K562 treated with DMSO at 1 percent for 12 hours (cell line): ENCODE data around the gene HERC4. TPM values are rescaled to one million over a fixed set of nuclear protein-coding genes. Genes with fewer than 3 reads are reported as not detected.

Experiments
- total RNA-seq: library from RNA; unstranded; fragments of 300-600 nt; gene quantifications from 2 replicates; pipeline ENCODE4 v1.2.3, GENCODE V29; 2022; ENCODE audit not compliant: insufficient read depth

The HERC4 gene, protein sequence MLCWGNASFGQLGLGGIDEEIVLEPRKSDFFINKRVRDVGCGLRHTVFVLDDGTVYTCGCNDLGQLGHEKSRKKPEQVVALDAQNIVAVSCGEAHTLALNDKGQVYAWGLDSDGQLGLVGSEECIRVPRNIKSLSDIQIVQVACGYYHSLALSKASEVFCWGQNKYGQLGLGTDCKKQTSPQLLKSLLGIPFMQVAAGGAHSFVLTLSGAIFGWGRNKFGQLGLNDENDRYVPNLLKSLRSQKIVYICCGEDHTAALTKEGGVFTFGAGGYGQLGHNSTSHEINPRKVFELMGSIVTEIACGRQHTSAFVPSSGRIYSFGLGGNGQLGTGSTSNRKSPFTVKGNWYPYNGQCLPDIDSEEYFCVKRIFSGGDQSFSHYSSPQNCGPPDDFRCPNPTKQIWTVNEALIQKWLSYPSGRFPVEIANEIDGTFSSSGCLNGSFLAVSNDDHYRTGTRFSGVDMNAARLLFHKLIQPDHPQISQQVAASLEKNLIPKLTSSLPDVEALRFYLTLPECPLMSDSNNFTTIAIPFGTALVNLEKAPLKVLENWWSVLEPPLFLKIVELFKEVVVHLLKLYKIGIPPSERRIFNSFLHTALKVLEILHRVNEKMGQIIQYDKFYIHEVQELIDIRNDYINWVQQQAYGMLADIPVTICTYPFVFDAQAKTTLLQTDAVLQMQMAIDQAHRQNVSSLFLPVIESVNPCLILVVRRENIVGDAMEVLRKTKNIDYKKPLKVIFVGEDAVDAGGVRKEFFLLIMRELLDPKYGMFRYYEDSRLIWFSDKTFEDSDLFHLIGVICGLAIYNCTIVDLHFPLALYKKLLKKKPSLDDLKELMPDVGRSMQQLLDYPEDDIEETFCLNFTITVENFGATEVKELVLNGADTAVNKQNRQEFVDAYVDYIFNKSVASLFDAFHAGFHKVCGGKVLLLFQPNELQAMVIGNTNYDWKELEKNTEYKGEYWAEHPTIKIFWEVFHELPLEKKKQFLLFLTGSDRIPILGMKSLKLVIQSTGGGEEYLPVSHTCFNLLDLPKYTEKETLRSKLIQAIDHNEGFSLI
- total RNA-seq: 10.6 and 29.7 TPM in 2 replicates

DNA sequence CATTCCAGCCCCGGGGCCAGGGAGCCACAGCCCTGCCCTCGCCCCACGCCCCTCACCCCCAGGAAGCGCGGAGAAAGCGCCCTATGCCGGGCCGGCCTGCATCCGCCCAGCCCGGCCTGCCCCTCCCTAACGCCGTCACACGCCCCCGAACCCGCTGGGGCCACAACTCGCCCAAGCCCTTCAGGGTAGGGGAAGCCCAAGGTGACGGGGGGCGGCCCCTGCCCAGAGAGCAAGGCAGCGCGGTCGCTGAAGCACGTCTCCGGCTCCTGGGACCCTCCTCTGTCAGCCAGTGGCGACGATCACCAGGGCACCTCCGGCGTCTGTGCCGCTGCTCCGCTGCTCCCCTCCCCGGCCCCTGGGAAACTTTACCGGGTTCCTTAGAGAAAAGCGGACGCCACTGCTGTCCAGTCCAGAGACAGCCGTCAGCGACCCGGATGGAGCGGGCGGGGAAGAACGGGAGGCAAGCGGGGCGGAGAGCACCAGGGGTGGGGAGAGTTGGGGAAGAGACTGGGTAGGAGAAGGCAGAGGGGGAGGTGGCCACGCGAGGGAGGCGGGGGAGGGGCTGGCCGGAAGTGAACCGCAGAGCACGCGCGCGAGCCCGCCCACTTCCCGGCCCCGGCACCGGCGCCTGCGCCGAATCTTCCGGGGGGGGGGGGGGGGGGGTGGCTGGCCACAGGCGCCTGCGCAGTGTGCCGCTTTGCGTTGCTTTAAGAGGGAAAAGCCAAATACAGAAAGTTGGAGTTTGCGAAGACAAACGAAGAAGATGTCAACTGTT is at the start of gene HERC4:
Gene HERC4, minus strand, starts transcription at position 509 of the 775 bp plus-strand sequence. CDS start 2,175 bp downstream, outside the sequence.

DNA sequence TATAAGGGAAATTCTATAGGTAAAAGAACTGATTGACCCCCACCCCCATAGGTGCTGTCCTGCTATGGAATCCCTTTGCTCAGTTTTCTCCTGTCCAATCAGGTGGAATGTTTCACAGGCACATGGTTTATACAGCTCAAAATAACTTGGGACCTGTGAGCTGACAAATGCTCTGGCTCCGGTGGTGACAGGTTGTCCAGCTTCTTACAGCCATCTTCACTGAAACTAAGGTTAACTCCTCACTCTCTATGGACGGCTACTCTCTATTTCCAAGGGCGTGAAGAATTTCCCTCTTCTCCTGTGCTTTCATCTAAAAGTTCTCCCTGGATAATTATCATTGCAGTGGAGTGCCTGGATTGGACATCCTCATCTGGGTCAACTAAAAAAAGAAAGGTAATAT is 34.2 kb upstream of the HERC4 start, which contains the start of gene MYPN:
Gene MYPN, plus strand, starts transcription at position 158 of the 400 bp plus-strand sequence. CDS start 11,951 bp downstream, outside the sequence.

DNA sequence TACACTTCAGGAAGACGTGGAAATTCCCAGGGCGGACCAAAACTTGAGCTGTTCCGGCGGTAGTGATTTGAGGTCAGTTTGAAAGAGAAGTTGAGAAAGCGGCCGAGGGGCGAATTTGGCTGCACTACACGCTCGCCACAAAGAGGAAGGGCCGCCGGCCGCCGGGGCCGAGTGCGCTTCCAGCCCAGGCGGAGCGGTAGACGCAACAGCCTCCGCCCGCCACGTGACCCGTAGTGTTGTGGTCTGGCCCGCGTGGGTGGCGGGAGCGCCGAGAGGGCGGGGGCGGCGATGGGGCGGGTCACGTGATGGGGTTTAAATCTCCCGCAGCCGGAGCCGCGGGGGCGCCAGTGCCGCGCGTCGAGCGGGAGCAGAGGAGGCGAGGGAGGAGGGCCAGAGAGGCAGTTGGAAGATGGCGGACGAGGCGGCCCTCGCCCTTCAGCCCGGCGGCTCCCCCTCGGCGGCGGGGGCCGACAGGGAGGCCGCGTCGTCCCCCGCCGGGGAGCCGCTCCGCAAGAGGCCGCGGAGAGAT is 190.7 kb downstream of the HERC4 start, which contains the start of gene SIRT1:
Gene SIRT1, plus strand, starts transcription at position 344 of the 529 bp plus-strand sequence. Its CDS starts 66 bp downstream, at position 410.

Other genes with a start within 250 kb of the HERC4 start
- gene DNAJC12, start 237.1 kb downstream of the HERC4 start, total RNA-seq: 49.1 and 51.0 TPM in 2 replicates
- gene SIRT1, start 190.6 kb downstream of the HERC4 start, total RNA-seq: 7.5 and 21.7 TPM in 2 replicates
- gene MYPN, start 34.2 kb upstream of the HERC4 start, total RNA-seq: not detected in 2 replicates
- gene ATOH7, start 156.8 kb upstream of the HERC4 start, total RNA-seq: not detected in 2 replicates